Measurements from ENCODE around the gene MEIS3. TPM values are rescaled to one million over a fixed set of nuclear protein-coding genes. Genes with fewer than 3 reads are reported as not detected.

The MEIS3 gene
- polyA plus RNA-seq, 1 of the 3 experiments (the other 2 are of a cell fraction) = 69.8 TPM

DNA sequence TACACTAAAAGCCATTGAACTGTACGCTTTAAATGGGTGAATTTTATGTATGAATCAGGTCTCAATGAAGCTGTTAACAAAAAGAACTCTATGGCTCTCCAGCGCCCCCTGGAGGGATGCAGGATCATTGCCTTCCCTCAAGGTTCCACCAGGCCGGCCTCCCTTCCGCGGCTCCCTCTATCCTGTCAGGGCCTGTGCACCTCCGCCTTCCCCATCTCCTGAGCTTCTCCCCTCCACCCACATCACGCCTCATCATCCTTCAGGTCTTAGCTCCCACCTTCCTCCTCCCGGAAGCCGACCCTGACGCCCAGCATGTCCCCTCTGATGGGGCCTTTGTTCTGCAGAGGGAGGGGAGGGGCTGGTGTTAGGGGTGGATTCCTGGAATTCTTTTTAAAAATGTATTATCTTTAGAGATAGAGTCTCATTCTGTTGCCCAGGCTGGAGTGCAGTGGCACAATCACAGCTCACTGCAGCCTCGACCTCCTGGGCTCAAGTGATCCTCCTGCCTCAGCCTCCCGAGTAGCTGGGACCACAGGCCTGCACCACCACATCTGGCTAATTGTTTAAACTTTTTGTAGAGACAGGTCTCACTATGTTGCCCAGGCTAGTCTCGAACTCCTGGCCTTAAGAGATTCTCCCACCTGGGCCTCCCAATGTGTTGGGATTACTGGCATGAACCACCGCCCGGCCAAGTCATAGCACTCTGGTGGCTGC lies 27.7 kb downstream of the MEIS3 start:
- no peaks in the 10 kb centered on the region for H3K79me2 ChIP-seq (ENCODE audit: insufficient read depth)
- no peak overlapping the region for H3K27ac ChIP-seq (ENCODE audit: low read depth in 2 of 2, low read length in 1 of 2)
- no peaks in the 10 kb centered on the region for H3K9me3 ChIP-seq
- no peaks in the 10 kb centered on the region for H4K20me1 ChIP-seq (ENCODE audit: insufficient read depth)
- WGBS (ENCODE audit: low lambda C conversion rate) = 47% methylated on average over 15 of the region's 15 CpGs
- no peaks in the 10 kb centered on the region for H3K36me3 ChIP-seq (replicated peaks in 1 of 2; ENCODE audit: control insufficient read depth in 1 of 2, insufficient read depth in 2 of 2, low read length in 1 of 2)
- H2AFZ ChIP-seq (ENCODE audit: low read depth) = no peak overlapping the region
- TF ChIP-seq MAX (IDR thresholded peaks at IDR 0.05; ENCODE audit: low read depth) = no peak
- TF ChIP-seq MEF2A (IDR thresholded peaks at IDR 0.05; ENCODE audit: borderline replicate concordance, low read depth) = no peak
- no peak for TF ChIP-seq RFX5 (IDR thresholded peaks at IDR 0.05; ENCODE audit: low read length)
- TF ChIP-seq SMC3 (IDR thresholded peaks at IDR 0.05; ENCODE audit: low read depth, low read length) = peak; percentile 70
- peak; percentile 76 for TF ChIP-seq RAD21 (IDR thresholded peaks at IDR 0.05; ENCODE audit: low read length)
- TF ChIP-seq, protein P1, sequence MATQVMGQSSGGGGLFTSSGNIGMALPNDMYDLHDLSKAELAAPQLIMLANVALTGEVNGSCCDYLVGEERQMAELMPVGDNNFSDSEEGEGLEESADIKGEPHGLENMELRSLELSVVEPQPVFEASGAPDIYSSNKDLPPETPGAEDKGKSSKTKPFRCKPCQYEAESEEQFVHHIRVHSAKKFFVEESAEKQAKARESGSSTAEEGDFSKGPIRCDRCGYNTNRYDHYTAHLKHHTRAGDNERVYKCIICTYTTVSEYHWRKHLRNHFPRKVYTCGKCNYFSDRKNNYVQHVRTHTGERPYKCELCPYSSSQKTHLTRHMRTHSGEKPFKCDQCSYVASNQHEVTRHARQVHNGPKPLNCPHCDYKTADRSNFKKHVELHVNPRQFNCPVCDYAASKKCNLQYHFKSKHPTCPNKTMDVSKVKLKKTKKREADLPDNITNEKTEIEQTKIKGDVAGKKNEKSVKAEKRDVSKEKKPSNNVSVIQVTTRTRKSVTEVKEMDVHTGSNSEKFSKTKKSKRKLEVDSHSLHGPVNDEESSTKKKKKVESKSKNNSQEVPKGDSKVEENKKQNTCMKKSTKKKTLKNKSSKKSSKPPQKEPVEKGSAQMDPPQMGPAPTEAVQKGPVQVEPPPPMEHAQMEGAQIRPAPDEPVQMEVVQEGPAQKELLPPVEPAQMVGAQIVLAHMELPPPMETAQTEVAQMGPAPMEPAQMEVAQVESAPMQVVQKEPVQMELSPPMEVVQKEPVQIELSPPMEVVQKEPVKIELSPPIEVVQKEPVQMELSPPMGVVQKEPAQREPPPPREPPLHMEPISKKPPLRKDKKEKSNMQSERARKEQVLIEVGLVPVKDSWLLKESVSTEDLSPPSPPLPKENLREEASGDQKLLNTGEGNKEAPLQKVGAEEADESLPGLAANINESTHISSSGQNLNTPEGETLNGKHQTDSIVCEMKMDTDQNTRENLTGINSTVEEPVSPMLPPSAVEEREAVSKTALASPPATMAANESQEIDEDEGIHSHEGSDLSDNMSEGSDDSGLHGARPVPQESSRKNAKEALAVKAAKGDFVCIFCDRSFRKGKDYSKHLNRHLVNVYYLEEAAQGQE (IDR thresholded peaks at IDR 0.05; ENCODE audit: low read depth, low read length) = no peak
- TF ChIP-seq FOXJ3 (CRISPR knock-in tag; IDR thresholded peaks at IDR 0.05) = no peak
- TF ChIP-seq NFIC (IDR thresholded peaks at IDR 0.05; ENCODE audit: borderline replicate concordance) = no peak
- no peak for TF ChIP-seq FOSL2 (IDR thresholded peaks at IDR 0.05; ENCODE audit: borderline replicate concordance, low read depth)
- TF ChIP-seq RXRA (IDR thresholded peaks at IDR 0.05; ENCODE audit: borderline replicate concordance, low read depth) = no peak
- no peak for TF ChIP-seq USF2 (IDR thresholded peaks at IDR 0.05; ENCODE audit: borderline replicate concordance, low read depth, low read length)
- TF ChIP-seq MXI1 (IDR thresholded peaks at IDR 0.05; ENCODE audit: low read depth, low read length) = no peak
- TF ChIP-seq TCF12 (IDR thresholded peaks at IDR 0.05) = no peak
- TF ChIP-seq CTCF (IDR thresholded peaks at IDR 0.05) = peak; percentile 93
- TF ChIP-seq, protein P2, sequence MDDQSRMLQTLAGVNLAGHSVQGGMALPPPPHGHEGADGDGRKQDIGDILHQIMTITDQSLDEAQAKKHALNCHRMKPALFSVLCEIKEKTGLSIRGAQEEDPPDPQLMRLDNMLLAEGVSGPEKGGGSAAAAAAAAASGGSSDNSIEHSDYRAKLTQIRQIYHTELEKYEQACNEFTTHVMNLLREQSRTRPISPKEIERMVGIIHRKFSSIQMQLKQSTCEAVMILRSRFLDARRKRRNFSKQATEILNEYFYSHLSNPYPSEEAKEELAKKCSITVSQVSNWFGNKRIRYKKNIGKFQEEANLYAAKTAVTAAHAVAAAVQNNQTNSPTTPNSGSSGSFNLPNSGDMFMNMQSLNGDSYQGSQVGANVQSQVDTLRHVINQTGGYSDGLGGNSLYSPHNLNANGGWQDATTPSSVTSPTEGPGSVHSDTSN (IDR thresholded peaks at IDR 0.05) = no peak
- TF ChIP-seq FOXM1 (IDR thresholded peaks at IDR 0.05; ENCODE audit: low read depth) = no peak
- DNase-seq = peak; percentile 82
- no peaks in the 10 kb centered on the region for H3K9me2 ChIP-seq
- no peaks in the 10 kb centered on the region for H3F3A ChIP-seq (replicated peaks; ENCODE audit: insufficient read depth)
- ChIA-PET POLR2A (no interaction called here), CTCF (interaction anchor here (0.6 to 5.1 kb wide), 52 partner anchors 9 to 373 kb away, joined by 3 to 108 read pairs (median 5); partner anchors contain the start of genes DHX34, INAFM1, MEIS3 and NPAS1)
- H3K4me2 ChIP-seq = no peak overlapping the region
- no peak overlapping the region; a peak in 1 of 4 replicates for H3K4me3 ChIP-seq (ENCODE audit: low read depth in 2 of 2, low read length in 1 of 2)
- no peaks in the 10 kb centered on the region for H3K27me3 ChIP-seq (ENCODE audit: insufficient read depth)
- no peak overlapping the region for H3K9ac ChIP-seq
- no peaks in the 10 kb centered on the region for H3K4me1 ChIP-seq (ENCODE audit: control insufficient read depth in 1 of 2, insufficient read depth in 2 of 2, low read depth in 1 of 2, low read length in 1 of 2)

All from SK-N-SH (cell line).